Measurements from ENCODE around the gene DLK2. TPM values are rescaled to one million over a fixed set of nuclear protein-coding genes. Genes with fewer than 3 reads are reported as not detected.
A peak's percentile ranks its signal among the peaks of the same experiment; 100 is the strongest.
"Not testable (repeated sequence)": the region's sequence is repeated elsewhere in the genome, so short reads cannot be mapped to it uniquely, and the experiment has no call there.

Gene DLK2
- total RNA-seq, 1 donor from 2014 or later = 1.9 TPM

DNA sequence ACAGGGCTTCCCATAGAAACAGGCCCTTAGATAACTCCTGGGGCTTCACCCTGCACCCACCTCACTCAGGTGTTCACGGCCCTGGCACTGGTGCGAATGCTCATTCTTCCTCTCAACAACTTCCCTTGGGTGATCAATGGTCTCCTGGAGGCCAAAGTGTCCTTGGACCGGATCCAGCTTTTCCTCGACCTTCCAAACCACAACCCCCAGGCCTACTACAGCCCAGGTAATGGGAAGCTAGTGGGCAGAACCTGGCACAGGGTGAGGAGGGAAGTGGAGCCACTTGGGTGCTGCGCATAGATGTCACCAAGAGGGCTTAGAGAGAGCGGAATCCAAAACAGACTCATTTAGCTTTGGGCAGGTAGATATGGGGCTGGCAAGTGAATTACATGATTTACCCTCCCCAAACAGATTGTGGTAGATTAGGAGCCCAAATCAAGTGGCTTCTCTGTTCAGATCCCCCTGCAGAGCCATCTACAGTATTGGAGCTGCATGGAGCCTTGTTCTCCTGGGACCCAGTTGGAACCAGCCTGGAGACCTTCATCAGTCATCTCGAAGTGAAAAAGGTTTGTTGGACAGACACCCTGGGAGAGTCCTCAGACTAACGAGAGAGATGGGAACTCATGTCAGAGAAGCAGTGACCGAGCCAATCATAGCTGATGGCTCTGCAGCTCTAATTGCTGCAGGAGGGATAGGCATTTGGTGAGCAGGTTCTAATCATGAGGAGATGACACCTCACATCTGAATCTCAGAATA lies 19.5 kb downstream of the DLK2 start:
- DNase-seq (ENCODE audit: missing footprints) (no peak), ATAC-seq (no peak)
- intact Hi-C loops (cut with DNase I) = no loop called here

DNA sequence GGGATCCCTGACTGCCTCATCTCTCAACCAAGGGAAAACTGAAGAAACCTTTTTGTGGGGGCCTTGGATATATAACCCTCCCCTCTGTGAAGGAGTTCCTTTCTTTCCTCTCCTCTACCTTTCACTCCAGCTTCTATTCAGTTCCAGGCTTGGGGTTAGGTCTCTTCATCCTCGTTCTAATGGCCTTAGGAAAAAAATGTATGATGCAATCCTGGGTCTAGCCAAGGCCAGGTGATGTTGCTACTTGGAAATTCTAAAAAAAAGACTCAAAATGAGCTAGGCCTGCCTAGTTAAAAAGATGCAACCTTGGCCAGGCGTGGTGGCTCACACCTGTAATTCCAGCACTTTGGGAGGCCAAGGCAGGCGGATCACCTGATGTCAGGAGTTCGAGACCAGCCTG lies 20.4 kb downstream of the DLK2 start:
- intact Hi-C loops (cut with DNase I) = no loop called here
- DNase-seq (ENCODE audit: missing footprints) (no peak), ATAC-seq (no peak)

DNA sequence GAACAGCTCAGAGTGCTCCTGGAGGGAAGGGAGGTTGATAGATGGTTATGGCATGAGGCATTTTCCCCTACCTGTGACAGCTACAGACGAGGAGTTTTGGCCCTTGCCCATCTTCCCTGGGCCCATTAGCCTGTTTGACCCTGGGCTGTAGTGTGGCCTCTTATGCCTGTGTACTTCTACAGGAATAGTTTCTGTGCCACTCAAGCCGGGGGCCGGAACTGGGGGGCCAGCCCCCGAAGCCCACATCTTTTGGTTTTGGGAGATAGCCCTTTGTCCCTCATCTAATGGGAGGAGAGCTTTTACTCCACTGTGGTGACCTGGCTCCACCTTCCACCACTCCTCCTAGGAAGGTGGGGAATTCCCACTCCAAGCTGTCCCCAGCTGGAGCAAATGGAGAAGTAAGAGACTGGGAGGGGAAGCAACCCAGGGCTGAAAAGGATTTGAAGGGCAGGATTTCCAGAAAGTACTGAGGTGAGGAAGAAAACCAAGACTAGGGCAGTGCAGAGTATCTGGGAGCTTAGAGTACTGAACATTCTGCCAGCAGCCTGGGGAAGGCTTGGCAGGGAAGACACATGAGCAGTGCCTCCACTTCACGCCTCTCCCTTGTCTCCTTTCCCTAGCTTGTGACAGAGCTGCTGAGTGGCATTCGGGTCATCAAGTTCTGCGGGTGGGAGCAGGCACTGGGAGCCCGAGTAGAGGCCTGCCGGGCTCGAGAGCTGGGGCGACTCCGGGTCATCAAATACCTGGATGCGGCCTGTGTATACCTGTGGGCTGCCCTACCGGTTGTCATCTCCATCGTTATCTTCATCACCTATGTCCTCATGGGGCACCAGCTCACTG lies 21.1 kb downstream of the DLK2 start:
- ATAC-seq (peak; percentile 83), DNase-seq (ENCODE audit: missing footprints) (no peak)
- intact Hi-C loops (cut with DNase I) = no loop called here

DNA sequence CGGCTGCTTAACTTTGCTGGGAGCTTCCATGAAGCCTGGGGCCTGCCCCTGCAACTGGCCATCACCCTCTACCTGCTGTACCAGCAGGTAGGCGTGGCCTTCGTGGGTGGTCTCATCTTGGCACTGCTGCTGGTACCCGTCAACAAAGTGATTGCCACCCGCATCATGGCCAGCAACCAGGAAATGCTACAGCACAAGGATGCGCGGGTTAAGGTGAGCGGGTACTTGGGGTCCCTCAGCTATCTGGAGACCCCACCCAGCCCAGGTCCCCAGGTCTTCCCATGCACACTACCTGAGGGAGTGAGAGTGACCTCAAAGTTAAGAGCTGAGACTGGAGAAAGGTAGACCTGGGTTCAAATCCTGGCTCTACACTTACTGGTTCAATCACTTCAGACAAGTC lies 22.2 kb downstream of the DLK2 start:
- ATAC-seq (no peak), DNase-seq (ENCODE audit: missing footprints) (no peak)
- intact Hi-C loops (cut with DNase I) = no loop called here

DNA sequence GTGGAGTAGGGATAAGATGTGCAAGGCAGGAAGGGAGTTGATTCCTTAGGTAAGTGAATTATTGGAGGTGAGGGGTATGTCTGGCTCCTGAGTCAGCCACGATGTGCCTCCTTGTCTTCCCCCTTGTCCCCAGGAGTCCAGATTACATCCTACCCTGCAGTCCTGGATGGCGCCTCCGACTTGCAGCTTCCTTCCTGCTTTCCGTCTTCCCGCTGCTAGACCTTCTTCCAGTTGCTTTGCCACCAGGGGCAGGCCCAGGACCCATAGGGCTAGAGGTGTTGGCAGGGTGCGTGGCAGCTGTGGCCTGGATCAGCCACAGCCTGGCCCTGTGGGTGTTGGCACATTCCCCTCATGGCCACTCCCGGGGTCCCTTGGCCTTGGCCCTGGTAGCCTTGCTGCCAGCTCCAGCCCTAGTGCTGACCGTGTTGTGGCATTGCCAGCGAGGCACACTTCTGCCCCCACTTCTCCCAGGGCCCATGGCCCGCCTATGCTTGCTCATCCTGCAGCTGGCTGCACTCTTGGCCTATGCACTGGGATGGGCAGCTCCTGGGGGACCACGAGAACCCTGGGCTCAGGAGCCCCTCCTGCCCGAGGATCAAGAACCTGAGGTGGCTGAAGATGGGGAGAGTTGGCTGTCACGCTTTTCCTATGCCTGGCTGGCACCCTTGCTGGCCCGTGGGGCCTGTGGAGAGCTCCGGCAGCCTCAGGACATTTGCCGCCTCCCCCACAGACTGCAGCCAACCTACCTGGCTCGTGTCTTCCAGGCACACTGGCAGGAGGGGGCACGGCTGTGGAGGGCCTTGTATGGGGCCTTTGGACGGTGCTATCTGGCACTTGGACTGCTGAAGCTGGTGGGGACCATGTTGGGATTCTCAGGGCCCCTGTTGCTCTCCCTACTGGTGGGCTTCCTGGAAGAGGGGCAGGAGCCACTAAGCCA lies 23.1 kb downstream of the DLK2 start:
- DNase-seq (ENCODE audit: missing footprints) = no peak
- no peak for ATAC-seq
- intact Hi-C loops (cut with DNase I) = no loop called here

DNA sequence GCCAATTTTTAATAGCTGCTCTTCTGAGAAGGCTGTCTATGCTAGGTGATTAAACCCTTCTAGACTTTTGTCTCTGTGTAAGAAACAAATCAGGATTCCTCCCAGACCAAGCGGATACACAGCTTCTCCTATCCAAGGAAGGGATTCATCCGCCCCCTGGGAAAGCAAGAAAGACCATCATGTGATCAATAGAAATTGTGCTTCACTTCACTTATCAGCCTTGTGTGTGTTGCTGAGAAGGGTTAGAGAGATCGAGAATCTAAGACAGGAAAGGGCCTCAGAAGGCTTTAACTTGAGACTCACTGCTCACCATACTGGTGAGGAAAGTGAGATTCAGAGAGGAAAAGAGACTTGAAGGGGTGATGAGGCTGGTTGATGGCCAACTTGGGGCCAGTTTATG lies 26.5 kb downstream of the DLK2 start:
- intact Hi-C loops (cut with DNase I) = loop anchor here (5.0 kb wide), 1 partner anchor 257 kb away; the partner anchor contains the start of gene SRF
- ATAC-seq (no peak), DNase-seq (ENCODE audit: missing footprints) (no peak)

DNA sequence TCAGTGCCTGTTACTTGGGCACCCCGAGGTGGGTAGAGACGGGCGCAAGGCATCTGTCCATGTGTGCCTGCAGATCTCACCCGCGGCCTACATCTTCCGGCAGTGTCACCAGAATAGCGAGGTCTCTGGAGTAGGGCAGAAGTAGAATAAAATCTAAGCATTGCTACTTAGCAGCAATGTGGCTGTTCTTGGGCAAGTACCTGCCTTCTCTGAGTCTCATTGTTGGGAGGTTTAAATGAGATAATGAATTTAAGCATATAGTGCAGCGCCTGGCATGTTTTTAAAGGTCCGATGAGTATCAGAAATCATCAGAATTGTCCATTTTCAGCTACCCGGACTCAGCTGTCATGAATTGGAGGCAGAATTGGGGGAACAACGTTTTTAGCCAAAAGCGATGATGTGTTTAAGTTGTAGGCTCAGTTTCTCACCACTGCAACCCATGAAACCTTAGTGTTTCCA lies 27.2 kb downstream of the DLK2 start:
- DNase-seq (ENCODE audit: missing footprints) (no peak), ATAC-seq (no peak)

DNA sequence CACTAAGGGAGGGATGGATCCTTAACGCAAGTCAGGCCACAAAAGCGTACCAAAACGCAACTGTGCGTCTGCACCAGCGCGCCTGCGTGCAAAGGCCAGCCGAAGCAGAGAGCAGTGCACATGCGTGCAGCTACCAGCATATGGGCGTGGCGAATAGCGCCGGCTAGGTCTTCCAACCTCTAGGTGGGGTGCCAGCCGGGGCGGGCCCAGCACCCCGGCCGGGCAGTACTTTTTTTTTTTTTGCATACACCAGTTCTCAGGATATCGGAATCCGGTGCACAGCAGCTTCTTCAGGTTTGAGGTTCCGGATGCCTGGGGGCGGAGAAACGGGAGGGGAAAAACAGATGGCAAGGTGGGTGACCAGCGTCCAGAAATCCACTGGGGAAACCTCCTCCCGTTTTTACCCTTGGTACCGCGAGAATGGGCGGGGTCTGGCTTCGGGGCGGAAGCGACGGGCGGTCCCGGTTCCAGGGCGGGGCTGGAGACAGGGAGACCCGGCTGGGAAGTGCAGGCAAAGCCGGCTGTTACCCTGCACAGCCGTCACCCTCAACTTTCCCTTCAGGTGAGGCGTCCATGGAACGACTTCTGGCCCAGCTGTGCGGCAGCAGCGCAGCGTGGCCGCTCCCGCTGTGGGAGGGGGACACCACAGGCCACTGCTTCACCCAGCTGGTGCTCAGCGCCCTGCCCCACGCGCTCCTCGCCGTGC lies 27.8 kb downstream of the DLK2 start, which contains the start of gene ABCC10:
Gene ABCC10 (plus strand): TSS at position 136 of the 706 bp plus-strand sequence. CDS start 438 bp downstream, at position 574.
- ATAC-seq (peak; percentile 99), DNase-seq (ENCODE audit: missing footprints) (peak; percentile 98)
- intact Hi-C loops (cut with DNase I) = loop anchor here (2.0 to 5.0 kb wide), 2 partner anchors 59 to 255 kb away; partner anchors contain the start of genes SRF and ZNF318

More for the DNA sequence above, 27.2 kb downstream of the DLK2 start:
- intact Hi-C loops (cut with DNase I) = loop anchor here (5.0 kb wide), 1 partner anchor 256 kb away; the partner anchor contains the start of gene SRF

DNA sequence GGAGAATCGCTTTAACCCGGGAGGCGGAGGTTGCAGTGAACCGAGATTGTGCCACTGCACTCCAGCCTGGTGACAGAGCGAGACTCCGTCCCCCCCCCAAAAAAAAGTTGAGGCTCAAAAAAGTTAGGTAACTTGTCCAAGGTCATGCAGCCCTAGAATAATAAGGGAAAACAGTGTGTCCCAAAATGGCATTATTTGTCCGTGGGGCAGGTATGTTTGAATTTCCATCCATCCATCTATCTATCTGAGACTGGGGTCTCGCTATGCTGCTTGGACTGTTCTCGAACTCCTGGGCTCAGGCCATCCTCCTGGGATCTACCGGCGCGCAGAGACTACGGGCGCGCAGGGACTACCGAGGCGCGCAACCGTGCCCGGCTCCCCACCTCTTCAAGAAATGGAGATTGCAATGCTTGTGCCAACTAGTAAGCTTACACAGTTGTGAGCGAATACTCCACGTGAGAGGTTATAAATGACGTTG lies 28.4 kb downstream of the DLK2 start:
- ATAC-seq (no peak), DNase-seq (ENCODE audit: missing footprints) (no peak)
- intact Hi-C loops (cut with DNase I) = loop anchor here (2.0 to 5.0 kb wide), 2 partner anchors 58 to 255 kb away; partner anchors contain the start of genes SRF and ZNF318

DNA sequence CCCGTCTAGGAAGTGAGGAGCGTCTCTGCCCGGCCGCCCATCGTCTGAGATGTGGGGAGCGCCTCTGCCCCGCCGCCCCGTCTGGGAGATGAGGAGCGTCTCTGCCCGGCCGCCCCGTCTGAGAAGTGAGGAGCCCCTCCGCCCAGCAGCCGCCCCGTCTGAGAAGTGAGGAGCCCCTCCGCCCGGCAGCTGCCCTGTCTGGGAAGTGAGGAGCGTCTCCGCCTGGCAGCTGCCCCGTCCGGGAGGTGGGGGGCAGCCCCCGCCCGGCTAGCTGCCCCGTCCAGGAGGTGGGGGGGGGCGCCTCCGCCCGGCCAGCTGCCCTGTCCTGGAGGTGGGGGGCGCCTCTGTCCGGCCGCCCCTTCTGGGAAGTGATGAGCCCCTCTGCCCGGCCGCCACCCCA lies 30.3 kb downstream of the DLK2 start:
- ATAC-seq; DNase-seq (ENCODE audit: missing footprints): not testable (repeated sequence)
- intact Hi-C loops (cut with DNase I) = loop anchor here (5.0 kb wide), 1 partner anchor 253 kb away; the partner anchor contains the start of gene SRF

DNA sequence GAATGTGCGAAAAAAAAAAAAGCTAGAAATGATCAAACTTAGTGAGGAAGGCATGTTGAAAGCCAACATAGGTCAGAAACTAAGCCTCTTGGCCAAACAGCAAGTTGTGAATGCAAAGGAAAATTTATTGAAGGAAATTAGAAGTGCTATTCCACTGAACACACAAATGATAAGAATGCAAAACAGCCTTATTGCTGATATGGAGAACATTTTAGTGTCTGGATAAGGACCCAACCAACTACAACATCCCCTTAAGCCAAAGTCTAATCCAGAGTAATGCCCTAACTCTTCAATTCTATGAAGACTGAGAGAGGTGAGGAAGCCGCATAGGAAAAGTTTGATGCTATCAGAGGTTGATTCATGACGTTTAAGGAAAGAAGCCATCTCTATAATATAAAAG lies 33.5 kb downstream of the DLK2 start:
- intact Hi-C loops (cut with DNase I) = no loop called here
- ATAC-seq = no peak
- no peak for DNase-seq (ENCODE audit: missing footprints)

DNA sequence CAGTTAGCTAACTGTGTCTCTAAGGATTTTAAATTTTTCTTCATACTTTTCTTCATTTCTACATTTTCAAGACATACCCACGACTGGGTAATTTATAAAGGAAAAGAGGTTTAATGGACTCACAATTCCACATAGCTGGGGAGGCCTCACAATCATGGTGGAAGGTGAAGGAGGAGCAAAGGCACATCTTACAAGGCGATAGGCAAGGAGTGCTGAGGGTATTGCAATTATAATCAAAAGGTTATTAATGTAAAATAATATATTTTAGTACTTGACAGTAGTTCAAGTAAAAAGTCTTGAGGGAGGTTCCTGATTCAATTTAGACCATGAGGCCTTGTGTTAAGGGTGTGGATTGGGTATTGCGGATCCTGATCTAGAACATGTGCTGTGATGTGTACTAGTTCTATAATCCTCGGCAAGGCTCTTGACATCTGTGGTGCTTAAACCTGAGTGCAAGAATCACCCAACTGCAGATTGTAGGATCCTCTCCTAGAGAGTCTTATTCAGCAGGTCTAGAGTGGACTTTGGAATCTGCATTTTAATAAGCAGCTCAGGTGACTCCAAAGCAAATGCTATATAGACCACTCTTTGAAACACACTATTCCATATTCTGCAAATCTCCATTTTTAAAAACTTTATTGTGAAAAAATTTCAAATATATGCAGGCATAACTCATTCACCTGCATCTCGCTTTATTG lies 35.2 kb downstream of the DLK2 start:
- DNase-seq (ENCODE audit: missing footprints) (no peak), ATAC-seq (no peak)
- intact Hi-C loops (cut with DNase I) = no loop called here

DNA sequence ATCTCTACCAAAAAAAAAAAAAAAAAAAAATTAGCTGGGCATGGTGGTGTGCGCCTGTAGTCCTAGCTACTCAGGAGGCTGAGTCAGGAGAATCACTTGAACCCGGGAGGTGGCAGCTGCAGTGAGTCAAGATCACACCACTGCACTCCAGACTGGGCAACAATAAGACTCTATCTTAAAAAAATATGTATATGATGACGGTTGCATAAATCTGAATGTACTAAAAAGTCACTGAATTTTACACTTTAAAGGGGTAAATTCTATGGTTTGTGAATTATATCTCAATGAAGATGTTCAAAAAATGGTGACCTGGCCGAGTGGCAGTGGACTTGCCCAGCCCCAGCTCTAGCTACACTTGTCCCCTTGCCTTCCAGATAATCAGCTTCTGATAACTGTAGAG lies 38.4 kb downstream of the DLK2 start:
- ATAC-seq (no peak), DNase-seq (ENCODE audit: missing footprints) (no peak)
- intact Hi-C loops (cut with DNase I) = no loop called here

DNA sequence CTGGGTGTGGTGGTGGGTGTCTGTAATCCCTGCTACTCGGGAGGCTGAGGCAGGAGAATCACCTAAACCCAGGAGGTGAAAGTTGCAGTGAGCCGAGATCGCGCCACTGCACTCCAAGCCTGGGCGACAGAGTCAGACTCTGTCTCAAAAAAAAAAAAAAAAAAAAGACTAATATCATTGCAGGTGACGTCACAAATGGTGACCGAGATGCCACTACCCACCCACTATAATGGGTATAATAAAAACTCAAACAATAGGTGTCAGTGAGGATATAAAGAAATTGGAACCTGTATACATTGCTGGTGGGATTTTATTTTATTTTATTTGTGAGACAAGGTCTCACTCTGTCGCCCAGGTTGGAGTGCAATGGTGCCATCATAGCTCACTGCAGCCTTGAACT lies 40.1 kb downstream of the DLK2 start:
- intact Hi-C loops (cut with DNase I); ATAC-seq; DNase-seq (ENCODE audit: missing footprints): not testable (repeated sequence)

DNA sequence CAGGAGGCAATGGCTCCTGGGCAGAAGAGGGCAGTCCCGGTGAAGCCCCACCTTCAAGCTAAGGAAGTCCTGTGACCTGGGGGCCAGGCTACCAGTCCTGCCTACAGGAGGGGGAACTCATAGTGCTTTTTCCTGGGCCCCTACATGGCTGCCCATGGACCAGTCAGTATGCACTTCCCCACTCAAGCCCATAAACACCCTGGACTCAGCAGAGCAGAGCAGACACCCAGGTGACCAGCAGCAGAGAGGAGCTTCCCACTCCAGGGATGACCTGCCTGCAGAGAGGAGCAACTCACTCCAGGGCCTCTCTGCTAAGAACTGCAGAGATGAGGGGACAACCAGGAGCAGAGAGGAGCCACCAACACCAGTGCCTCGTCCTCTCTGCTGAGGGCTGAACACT lies 42.3 kb downstream of the DLK2 start:
- no peak for ATAC-seq
- intact Hi-C loops (cut with DNase I) = no loop called here
- no peak for DNase-seq (ENCODE audit: missing footprints)

DNA sequence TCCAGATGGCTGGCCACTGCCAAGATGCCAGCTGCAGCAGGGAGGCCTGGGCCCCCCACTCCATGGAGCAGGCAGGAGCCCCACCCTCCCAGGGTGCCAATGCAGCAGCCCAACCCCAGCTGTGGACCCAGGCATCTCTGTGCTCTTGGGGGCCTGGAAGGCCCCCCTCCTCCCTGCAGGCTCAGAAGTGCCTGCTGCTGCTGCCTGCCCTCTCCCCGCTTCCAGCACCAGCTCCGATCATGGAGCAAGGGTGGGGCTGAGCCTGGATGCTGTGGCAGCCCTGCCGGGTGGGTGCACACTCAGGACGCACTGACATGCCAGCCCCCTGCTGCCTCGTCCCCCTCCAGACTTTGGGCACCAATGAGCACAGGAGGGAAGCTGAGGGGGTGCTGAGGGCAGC lies 42.8 kb downstream of the DLK2 start:
- ATAC-seq (no peak), DNase-seq (ENCODE audit: missing footprints) (no peak)
- intact Hi-C loops (cut with DNase I) = no loop called here

DNA sequence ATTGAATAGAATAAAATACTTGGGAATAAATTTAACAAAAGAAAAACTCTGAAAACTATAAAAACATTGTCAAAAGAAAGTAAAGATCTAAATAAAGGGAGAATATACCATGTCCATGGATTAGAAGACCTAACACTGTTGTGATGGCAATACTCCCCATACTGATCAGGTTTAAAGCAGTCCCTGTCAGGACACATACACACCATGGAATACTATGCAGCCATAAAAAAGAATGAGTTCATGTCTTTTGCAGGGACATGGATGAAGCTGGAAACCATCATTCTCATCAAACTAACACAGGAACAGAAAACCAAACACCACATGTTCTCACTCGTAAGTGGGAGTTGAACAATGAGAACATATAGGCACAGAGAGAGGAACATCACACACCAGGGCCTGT lies 44.6 kb downstream of the DLK2 start:
- ATAC-seq; intact Hi-C loops (cut with DNase I); DNase-seq (ENCODE audit: missing footprints): not testable (repeated sequence)
